Omental fat pad (tissue), 4 donors: ENCODE data around the gene CDC14A. TPM values are rescaled to one million over a fixed set of nuclear protein-coding genes. Genes with fewer than 3 reads are reported as not detected.

Experiments
- ATAC-seq: fragments of 150-250 bp; one replicate; pipeline ENCODE4 v1.9.1; 2016; ENCODE audit warnings: mild to moderate bottlenecking, moderate library complexity; ENCODE audit not compliant: low FRiP score
- DNase-seq: peaks from one replicate; pipeline ENCODE4 v3.0.0-alpha.2; 2019; ENCODE audit warnings: low spot score
- CTCF ChIP-seq, 3 donors: fragments of 450-650 bp; IDR thresholded peaks; one replicate each; pipeline ENCODE4 v1.5.1; 2016 to 2017; ENCODE audit warnings: antibody characterized with exemption in 3 of 3, mild to moderate bottlenecking in 3 of 3, moderate library complexity in 2 of 3
- total RNA-seq, 4 donors: library from RNA; depleted of rRNA; stranded (reverse); fragments of >200 nt; gene quantifications; one replicate each; pipeline ENCODE4 v1.1.0, GENCODE V29; 2016

CDC14A gene
- total RNA-seq, result 10 to 100 TPM in 3 of 4 donors, 1 to 10 TPM in 1; 9.4 to 39.9 (median 13.4) TPM

GRCh38 chr1:100352267-100353070, at the start of gene CDC14A:
Gene CDC14A, plus strand, starts transcription at chr1:100352506. Its CDS starts 449 bp downstream, at chr1:100352955.
- ATAC-seq, result peak; percentile 83
- DNase-seq, result peak; percentile 63
- TF ChIP-seq CTCF (IDR thresholded peaks at IDR 0.05), result no peak

GRCh38 chr1:100302739-100303138, 49.6 kb upstream of the CDC14A start:
- DNase-seq, result no peak
- TF ChIP-seq CTCF (IDR thresholded peaks at IDR 0.05), result no peak
- ATAC-seq, result no peak

- TF ChIP-seq CTCF (IDR thresholded peaks at IDR 0.05), result no peak
- ATAC-seq (no peak), DNase-seq (no peak)
Measured at GRCh38 chr1:100304227-100304626, 48.1 kb upstream of the CDC14A start.

- ATAC-seq (no peak), DNase-seq (no peak)
- TF ChIP-seq CTCF (IDR thresholded peaks at IDR 0.05), result no peak
Measured at GRCh38 chr1:100304921-100305320, 47.4 kb upstream of the CDC14A start.

GRCh38 chr1:100305954-100306353, 46.4 kb upstream of the CDC14A start:
- no peak for TF ChIP-seq CTCF (IDR thresholded peaks at IDR 0.05)
- no peak for DNase-seq
- ATAC-seq, result no peak

- TF ChIP-seq CTCF (IDR thresholded peaks at IDR 0.05), result no peak
- DNase-seq (no peak), ATAC-seq (no peak)
Measured at GRCh38 chr1:100306735-100307313, 45.5 kb upstream of the CDC14A start.

GRCh38 chr1:100308777-100309176, 43.5 kb upstream of the CDC14A start:
- no peak for ATAC-seq
- no peak for TF ChIP-seq CTCF (IDR thresholded peaks at IDR 0.05)

More at GRCh38 chr1:100308777-100309176, 43.5 kb upstream of the CDC14A start:
- DNase-seq, result no peak
